GM12878 (cell line): ENCODE measurements around the gene ACADS. TPM values are rescaled to one million over a fixed set of nuclear protein-coding genes. Genes with fewer than 3 reads are reported as not detected.

Source experiments
- ASH2L ChIP-seq: fragments of 300-600, 200-600 bp; sonication (generic); IDR thresholded peaks from 2 replicates; pipeline ENCODE4 v1.6.1; 2017; ENCODE audit warnings: low read depth, mild to moderate bottlenecking, borderline replicate concordance
- CEBPB ChIP-seq, 2 experiments: fragments of 150-350 bp in 1 of 2; IDR thresholded peaks; 2 replicates each; pipeline ENCODE4 v1.6.1; 2012 to 2014; ENCODE audit warnings: low read depth in 2 of 2, low read length in 2 of 2, borderline replicate concordance in 1 of 2, inconsistent platforms in 1 of 2
- CHD4 ChIP-seq: fragments of 200-600 bp; sonication (generic); IDR thresholded peaks from 2 replicates; pipeline ENCODE4 v1.6.1; 2016; ENCODE audit warnings: mild to moderate bottlenecking
- E2F4 ChIP-seq: IDR thresholded peaks from 2 replicates; pipeline ENCODE4 v1.6.1; 2012; ENCODE audit warnings: low read depth, low read length, improper control_type of control experiment
- E4F1 ChIP-seq: fragments of 450-650 bp; IDR thresholded peaks from 2 replicates; pipeline ENCODE4 v1.6.1; 2018; ENCODE audit warnings: borderline replicate concordance, mild to moderate bottlenecking; ENCODE audit not compliant: partially characterized antibody
- FOXM1 ChIP-seq: IDR thresholded peaks from 2 replicates; pipeline ENCODE4 v1.6.1; 2012; ENCODE audit warnings: low read depth, mild to moderate bottlenecking, inconsistent platforms, low read length, moderate library complexity
- GATAD2B ChIP-seq: fragments of 450-650 bp; conservative IDR thresholded peaks from 2 replicates; pipeline ENCODE4 v1.6.1; 2017; ENCODE audit warnings: low read depth, mild to moderate bottlenecking, moderate library complexity
- IKZF1 ChIP-seq: fragments of 450-650 bp; conservative IDR thresholded peaks from 2 replicates; pipeline ENCODE4 v1.6.1; 2017; ENCODE audit warnings: antibody characterized with exemption, mild to moderate bottlenecking
- IRF5 ChIP-seq: fragments of 450-650 bp; IDR thresholded peaks from 2 replicates; pipeline ENCODE4 v1.6.1; 2017; ENCODE audit warnings: borderline replicate concordance
- PBX3 ChIP-seq: IDR thresholded peaks from 2 replicates; pipeline ENCODE4 v1.6.1; 2011; ENCODE audit warnings: mild to moderate bottlenecking, low read depth, low read length, moderate library complexity; ENCODE audit not compliant: insufficient replicate concordance
- POLR2A ChIP-seq: IDR thresholded peaks from 2 replicates; pipeline ENCODE4 v1.6.1; 2011; ENCODE audit warnings: low read depth, mild to moderate bottlenecking, low read length
- POLR2AphosphoS2 ChIP-seq: IDR thresholded peaks from 2 replicates; pipeline ENCODE4 v1.6.1; 2011; ENCODE audit warnings: low read depth, mild to moderate bottlenecking, low read length, improper control_type of control experiment, moderate library complexity
- RELB ChIP-seq: fragments of 450-650 bp; IDR thresholded peaks from 2 replicates; pipeline ENCODE4 v1.6.1; 2017; ENCODE audit warnings: low read depth, mild to moderate bottlenecking, moderate library complexity
- SP1 ChIP-seq: IDR thresholded peaks from one replicate; pipeline ENCODE4 v1.6.1; 2011; ENCODE audit warnings: low read depth, low read length
- SUPT20H ChIP-seq: IDR thresholded peaks from 2 replicates; pipeline ENCODE4 v1.6.1; 2011; ENCODE audit warnings: low read depth, mild to moderate bottlenecking, low read length, moderate library complexity, borderline replicate concordance; ENCODE audit not compliant: control insufficient read depth
- YBX1 ChIP-seq: fragments of 450-650 bp; IDR thresholded peaks from 2 replicates; pipeline ENCODE4 v1.6.1; 2016; ENCODE audit warnings: antibody characterized with exemption
- ZBTB4 ChIP-seq: fragments of 450-650 bp; formaldehyde crosslinking; IDR thresholded peaks from 2 replicates; pipeline ENCODE4 v1.4.0; 2022; ENCODE audit warnings: mild to moderate bottlenecking, moderate library complexity
- ZNF217 ChIP-seq: fragments of 450-650 bp; IDR thresholded peaks from 2 replicates; pipeline ENCODE4 v1.6.1; 2017; ENCODE audit warnings: antibody characterized with exemption, mild to moderate bottlenecking
- polyA plus RNA-seq, 11 experiments: library from polyadenylated mRNA; depleted of rRNA in 4 of 11; unstranded in 6 of 11; stranded (reverse) in 5 of 11; fragments of >200 nt; fragmentation: Nextera tagmentation in 4 of 11; fragmentation: Illumina TruSeq in 1 of 11; extraction: Ambion mirVana in 4 of 11; extraction: Trizol in 1 of 11; gene quantifications; 1 replicate in 1 of 11; 2 replicates in 10 of 11; pipeline versions ENCODE4 v1.2.1 to v1.2.3, GENCODE V29; 2011 to 2016; ENCODE audit warnings: inconsistent platforms in 2 of 11, missing spikeins in 2 of 11, low read depth in 1 of 11
- total RNA-seq, 4 experiments: library from RNA; depleted of rRNA in 3 of 4; stranded (reverse); fragments of >200 nt in 3 of 4; fragmentation: Illumina TruSeq in 1 of 4; extraction: Trizol in 1 of 4; gene quantifications; 2 replicates each; pipeline versions ENCODE4 v1.2.1 to v1.2.3, GENCODE V29; 2013 to 2021

ACADS gene
- total and polyA plus RNA-seq, 10 of the 15 experiments (the other 5 are each of a cell fraction or from before 2014, with no cell fraction given), result 0.05 to 18.1 (median 10.2) TPM

- TF ChIP-seq E4F1 (no peak), E2F4 (no peak), FOXM1 (no peak), IRF5 (no peak), POLR2A (peak; percentile 79), ASH2L (no peak), PBX3 (no peak), SP1 (peak; percentile 38), CHD4 (no peak), POLR2AphosphoS2 (peak; percentile 55; the same call in 1 of the 2 replicates), YBX1 (no peak), IKZF1 (peak; percentile 85), ZBTB4 (CRISPR knock-in tag) (no peak), CEBPB (IDR thresholded peaks at IDR 0.05; ENCODE audit: borderline replicate concordance in 1 of 2, low read depth in 2 of 2, low read length in 2 of 2) (no peak), SUPT20H (no peak), ZNF217 (no peak), GATAD2B (peak; percentile 84; the same call in 1 of the 2 replicates), RELB (no peak)
These were observed 15.4 kb upstream of the ACADS start, which contains the start of gene UNC119B (continued) for GRCh38 chr12:120710031-120710804.
